ENCODE measurements around the gene PTPRN2. TPM values are rescaled to one million over a fixed set of nuclear protein-coding genes. Genes with fewer than 3 reads are reported as not detected.

PTPRN2 gene
- polyA plus RNA-seq, 4 donors: 1.6 to 11.7 (median 4.0) TPM

DNA sequence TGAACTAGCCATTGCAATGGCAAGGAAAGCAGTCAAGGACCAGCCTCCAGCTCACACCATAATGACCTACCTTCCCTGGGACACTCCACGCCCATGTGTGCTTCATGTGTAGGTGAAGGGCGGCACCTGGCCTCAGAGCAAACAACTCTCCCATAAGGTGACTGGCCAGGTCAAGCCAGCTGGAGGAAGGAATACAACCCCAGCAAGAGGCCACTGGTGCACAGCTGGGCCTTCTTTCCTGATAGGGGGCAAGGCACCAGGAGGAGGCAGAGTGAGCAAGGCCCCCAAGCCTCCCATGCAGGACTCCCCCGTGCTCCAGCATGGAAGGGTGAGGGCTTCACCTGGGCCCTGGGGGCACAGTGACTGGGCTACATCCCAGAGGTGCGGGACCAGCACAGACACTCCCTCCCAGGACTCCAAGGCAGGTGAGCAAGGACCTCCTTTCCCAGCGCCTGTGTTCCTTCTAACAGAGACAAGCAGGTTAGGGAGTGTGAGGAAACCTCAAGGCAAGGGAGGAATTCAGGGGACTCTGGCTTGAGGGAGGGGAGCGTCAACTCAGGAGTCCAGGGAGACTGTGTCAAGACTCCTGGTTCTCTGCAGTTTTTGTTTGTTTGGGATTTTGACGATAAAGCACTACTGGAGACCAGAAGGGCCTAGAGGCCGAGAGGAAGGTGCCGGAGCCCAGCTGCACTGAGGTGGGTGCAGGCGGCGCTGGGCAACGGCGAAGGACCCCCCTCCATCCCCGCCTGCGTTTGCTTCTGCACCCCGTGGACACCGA lies 1.7 kb downstream of the PTPRN2 start:
- no peak for FAIRE-seq
- peaks cover 0 to 6% of the 10 kb centered on the region in 2 donors for H3K9me3 ChIP-seq (ENCODE audit: control insufficient read depth in 2 of 2, insufficient read depth in 1 of 2, low read depth in 1 of 2, low read length in 1 of 2)
- H3K4me3 ChIP-seq (ENCODE audit: low read depth in 1 of 3, low read length in 3 of 3): peak overlapping the region; percentile 11 to 18 (median 12)

DNA sequence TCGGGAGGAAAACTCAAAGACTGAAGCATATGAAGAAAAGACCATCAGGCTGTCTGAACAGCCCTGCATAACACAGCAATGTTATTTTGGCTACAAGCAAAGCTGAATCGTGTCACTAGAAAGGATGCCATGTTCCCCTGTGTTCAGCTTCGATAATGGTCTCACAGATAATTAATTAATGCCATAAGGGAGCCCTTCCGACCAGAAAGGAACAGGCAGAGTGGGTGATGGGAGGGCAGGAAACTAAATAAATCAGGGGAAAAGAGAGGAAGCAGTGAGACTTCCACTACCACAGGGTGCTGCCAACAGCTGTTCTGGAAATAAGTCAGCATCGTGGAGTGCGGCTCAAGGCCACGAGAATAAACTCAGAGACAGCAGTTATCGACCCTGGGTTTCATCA lies 3.2 kb downstream of the PTPRN2 start:
- H3K36me3 ChIP-seq (ENCODE audit: control insufficient read depth in 3 of 3, insufficient read depth in 2 of 3, low read depth in 1 of 3, low read length in 3 of 3): no peaks in the 10 kb centered on the region
- no peak overlapping the region for H3K27ac ChIP-seq (ENCODE audit: low read depth in 1 of 3, low read length in 2 of 3)
- FAIRE-seq (no peak), DNase-seq (no peak)
- peaks cover 0 to 14% (median 3%) of the 10 kb centered on the region in 3 donors for H3K4me1 ChIP-seq (ENCODE audit: control insufficient read depth in 3 of 3, insufficient read depth in 2 of 3, low read depth in 1 of 3, low read length in 2 of 3)
- WGBS, 3 donors: 54 to 89% (median 81%) methylated on average over 8 of the region's 8 CpGs
- no peak overlapping the region for H3K4me3 ChIP-seq (ENCODE audit: low read depth in 1 of 3, low read length in 3 of 3)
- peaks cover 3 to 37% (median 14%) of the 10 kb centered on the region in 3 donors for H3K27me3 ChIP-seq (ENCODE audit: control insufficient read depth in 3 of 3, insufficient read depth in 3 of 3, low read length in 3 of 3)
- H3K9me3 ChIP-seq (ENCODE audit: control insufficient read depth in 2 of 2, insufficient read depth in 1 of 2, low read depth in 1 of 2, low read length in 1 of 2): peaks cover 0 to 19% of the 10 kb centered on the region in 2 donors

More for the DNA sequence above, 1.7 kb downstream of the PTPRN2 start:
- H3K27me3 ChIP-seq (ENCODE audit: control insufficient read depth in 3 of 3, insufficient read depth in 3 of 3, low read length in 3 of 3): peaks cover 3 to 41% (median 14%) of the 10 kb centered on the region in 3 donors
- 50 to 60% (median 52%) methylated on average over 17 of the region's 17 CpGs for WGBS, 3 donors
- peaks cover 0 to 14% (median 3%) of the 10 kb centered on the region in 3 donors for H3K4me1 ChIP-seq (ENCODE audit: control insufficient read depth in 3 of 3, insufficient read depth in 2 of 3, low read depth in 1 of 3, low read length in 2 of 3)
- DNase-seq: peak in 1 of 2 donors; percentile 28
- H3K36me3 ChIP-seq (ENCODE audit: control insufficient read depth in 3 of 3, insufficient read depth in 2 of 3, low read depth in 1 of 3, low read length in 3 of 3): no peaks in the 10 kb centered on the region
- H3K27ac ChIP-seq (ENCODE audit: low read depth in 1 of 3, low read length in 2 of 3): peak overlapping the region in 2 of 3 donors; percentile 15 to 22

GRCh38 chr7:158583810-158584209 lies 3.8 kb downstream of the PTPRN2 start:
- no peaks in the 10 kb centered on the region for H3K36me3 ChIP-seq (ENCODE audit: control insufficient read depth in 3 of 3, insufficient read depth in 2 of 3, low read depth in 1 of 3, low read length in 3 of 3)
- H3K9me3 ChIP-seq (ENCODE audit: control insufficient read depth in 2 of 2, insufficient read depth in 1 of 2, low read depth in 1 of 2, low read length in 1 of 2): peaks cover 0 to 21% of the 10 kb centered on the region in 2 donors
- H3K4me1 ChIP-seq (ENCODE audit: control insufficient read depth in 3 of 3, insufficient read depth in 2 of 3, low read depth in 1 of 3, low read length in 2 of 3): peaks cover 0 to 14% (median 3%) of the 10 kb centered on the region in 3 donors
- no peak overlapping the region for H3K4me3 ChIP-seq (ENCODE audit: low read depth in 1 of 3, low read length in 3 of 3)
- DNase-seq: no peak
- H3K27me3 ChIP-seq (ENCODE audit: control insufficient read depth in 3 of 3, insufficient read depth in 3 of 3, low read length in 3 of 3): peaks cover 3 to 31% (median 14%) of the 10 kb centered on the region in 3 donors
- no peak for FAIRE-seq
- H3K27ac ChIP-seq (ENCODE audit: low read depth in 1 of 3, low read length in 2 of 3): no peak overlapping the region
- 68 to 86% (median 77%) methylated on average over 6 of the region's 6 CpGs for WGBS, 3 donors

- Histone ChIP-seq H3K36me3 (ENCODE audit: control insufficient read depth in 3 of 3, insufficient read depth in 2 of 3, low read depth in 1 of 3, low read length in 3 of 3) (no peaks in the 10 kb centered on the region), H3K27ac (ENCODE audit: low read depth in 1 of 3, low read length in 2 of 3) (no peak overlapping the region), H3K9me3 (ENCODE audit: control insufficient read depth in 2 of 2, insufficient read depth in 1 of 2, low read depth in 1 of 2, low read length in 1 of 2) (peaks cover 0 to 22% of the 10 kb centered on the region in 2 donors), H3K4me1 (ENCODE audit: control insufficient read depth in 3 of 3, insufficient read depth in 2 of 3, low read depth in 1 of 3, low read length in 2 of 3) (peaks cover 0 to 14% (median 3%) of the 10 kb centered on the region in 3 donors), H3K27me3 (ENCODE audit: control insufficient read depth in 3 of 3, insufficient read depth in 3 of 3, low read length in 3 of 3) (peaks cover 3 to 24% (median 14%) of the 10 kb centered on the region in 3 donors), H3K4me3 (ENCODE audit: low read depth in 1 of 3, low read length in 3 of 3) (no peak overlapping the region)
- 68 to 78% (median 68%) methylated on average over 5 of the region's 5 CpGs for WGBS, 3 donors
- FAIRE-seq (no peak), DNase-seq (no peak)
Observed at GRCh38 chr7:158583143-158583542, 4.5 kb downstream of the PTPRN2 start.

DNA sequence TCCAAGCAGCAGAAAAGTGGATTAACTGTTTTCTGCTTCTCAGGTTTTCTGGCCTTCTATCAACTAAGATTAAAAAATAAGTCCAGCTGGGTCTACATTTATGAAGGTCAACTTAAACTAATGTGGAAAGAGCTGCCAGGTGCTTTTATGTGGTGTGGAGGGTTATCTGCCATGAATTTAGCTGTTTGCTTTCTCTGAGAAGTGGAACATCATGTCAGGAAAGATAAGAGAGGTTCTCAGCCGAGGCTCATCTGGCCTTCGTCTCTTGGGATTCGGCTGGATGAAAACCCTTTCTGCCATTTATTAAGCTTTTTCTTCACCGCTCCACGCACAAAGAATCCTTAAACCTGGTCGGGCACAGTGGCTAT lies 5.5 kb downstream of the PTPRN2 start:
- H3K4me1 ChIP-seq (ENCODE audit: control insufficient read depth in 3 of 3, insufficient read depth in 2 of 3, low read depth in 1 of 3, low read length in 2 of 3): peaks cover 0 to 14% (median under 1%) of the 10 kb centered on the region in 3 donors
- H3K4me3 ChIP-seq (ENCODE audit: low read depth in 1 of 3, low read length in 3 of 3): no peak overlapping the region
- DNase-seq (no peak), FAIRE-seq (no peak)
- peaks cover 0 to 22% of the 10 kb centered on the region in 2 donors for H3K9me3 ChIP-seq (ENCODE audit: control insufficient read depth in 2 of 2, insufficient read depth in 1 of 2, low read depth in 1 of 2, low read length in 1 of 2)
- peaks cover 3 to 23% (median 14%) of the 10 kb centered on the region in 3 donors for H3K27me3 ChIP-seq (ENCODE audit: control insufficient read depth in 3 of 3, insufficient read depth in 3 of 3, low read length in 3 of 3)
- H3K36me3 ChIP-seq (ENCODE audit: control insufficient read depth in 3 of 3, insufficient read depth in 2 of 3, low read depth in 1 of 3, low read length in 3 of 3): peaks cover 0 to 2% (median 0%) of the 10 kb centered on the region in 3 donors
- WGBS, 3 donors: 15 to 65% (median 39%) methylated on average over 6 of the region's 6 CpGs
- H3K27ac ChIP-seq (ENCODE audit: low read depth in 1 of 3, low read length in 2 of 3): peak overlapping the region in 2 of 3 donors; percentile 68 to 73

- H3K9me3 ChIP-seq (ENCODE audit: control insufficient read depth in 2 of 2, insufficient read depth in 1 of 2, low read depth in 1 of 2, low read length in 1 of 2): peaks cover 0 to 22% of the 10 kb centered on the region in 2 donors
- H3K4me1 ChIP-seq (ENCODE audit: control insufficient read depth in 3 of 3, insufficient read depth in 2 of 3, low read depth in 1 of 3, low read length in 2 of 3): peaks cover 0 to 14% (median 0%) of the 10 kb centered on the region in 3 donors
- H3K36me3 ChIP-seq (ENCODE audit: control insufficient read depth in 3 of 3, insufficient read depth in 2 of 3, low read depth in 1 of 3, low read length in 3 of 3): peaks cover 0 to 2% (median 0%) of the 10 kb centered on the region in 3 donors
- H3K27me3 ChIP-seq (ENCODE audit: control insufficient read depth in 3 of 3, insufficient read depth in 3 of 3, low read length in 3 of 3): peaks cover 2 to 23% (median 14%) of the 10 kb centered on the region in 3 donors
- WGBS, 3 donors: 18 to 51% (median 35%) methylated on average over 7 of the region's 7 CpGs
- FAIRE-seq (no peak), DNase-seq (peak; percentile 78 to 86)
- H3K4me3 ChIP-seq (ENCODE audit: low read depth in 1 of 3, low read length in 3 of 3): no peak overlapping the region
- peak overlapping the region in 2 of 3 donors; percentile 72 to 81 for H3K27ac ChIP-seq (ENCODE audit: low read depth in 1 of 3, low read length in 2 of 3)
Observed at GRCh38 chr7:158581440-158582088, 6.1 kb downstream of the PTPRN2 start.

DNA sequence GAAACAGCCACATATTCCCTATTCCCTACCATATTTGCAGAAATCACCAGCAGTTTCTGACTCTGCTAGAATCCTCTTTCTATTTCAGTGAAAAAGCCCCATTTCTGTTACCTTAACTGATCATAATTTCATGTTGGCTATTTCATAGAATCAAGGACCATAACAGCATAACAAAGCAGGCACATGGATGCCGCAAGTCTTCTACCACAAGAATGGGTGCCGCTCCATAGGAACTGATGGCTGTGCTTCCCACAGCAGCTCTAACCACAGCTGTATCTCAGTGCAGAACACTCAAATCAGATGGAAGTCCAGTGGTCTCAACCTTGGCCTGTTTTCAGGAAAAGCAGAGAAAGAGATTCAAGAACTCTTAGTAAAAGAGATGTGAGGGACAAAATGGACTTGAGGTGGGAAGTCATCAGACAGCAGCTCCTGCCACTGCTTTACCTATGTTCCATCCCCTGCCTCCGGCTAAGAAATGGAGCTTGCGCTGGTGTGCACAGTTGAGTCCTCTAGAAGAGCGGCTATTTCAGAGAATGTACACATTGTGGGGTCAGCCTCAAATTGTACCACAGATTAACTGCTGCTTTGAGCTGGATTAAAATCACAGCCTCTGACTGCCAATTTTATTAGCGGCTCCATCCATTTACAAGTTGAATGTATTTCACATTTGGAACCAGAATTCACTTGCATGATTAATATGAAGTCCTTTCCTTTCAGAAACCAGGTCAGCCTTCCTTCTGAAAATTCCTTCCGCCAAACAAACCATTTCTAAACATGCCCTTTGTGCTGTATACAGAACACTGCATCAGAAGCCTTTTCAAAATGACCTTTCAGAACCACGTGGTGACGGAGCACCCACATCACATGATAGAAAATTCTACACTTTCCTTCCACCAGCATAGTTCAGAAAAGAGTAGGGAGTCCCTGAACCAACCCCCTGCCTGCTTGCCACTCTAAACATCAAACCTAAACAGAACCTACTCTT lies 7.7 kb downstream of the PTPRN2 start:
- Histone ChIP-seq H3K27me3 (ENCODE audit: control insufficient read depth in 3 of 3, insufficient read depth in 3 of 3, low read length in 3 of 3) (peaks cover 0 to 10% (median 7%) of the 10 kb centered on the region in 3 donors), H3K9me3 (ENCODE audit: control insufficient read depth in 2 of 2, insufficient read depth in 1 of 2, low read depth in 1 of 2, low read length in 1 of 2) (peaks cover 0 to 22% of the 10 kb centered on the region in 2 donors), H3K27ac (ENCODE audit: low read depth in 1 of 3, low read length in 2 of 3) (no peak overlapping the region), H3K4me1 (ENCODE audit: control insufficient read depth in 3 of 3, insufficient read depth in 2 of 3, low read depth in 1 of 3, low read length in 2 of 3) (peaks cover 0 to 14% (median 0%) of the 10 kb centered on the region in 3 donors), H3K4me3 (ENCODE audit: low read depth in 1 of 3, low read length in 3 of 3) (no peak overlapping the region), H3K36me3 (ENCODE audit: control insufficient read depth in 3 of 3, insufficient read depth in 2 of 3, low read depth in 1 of 3, low read length in 3 of 3) (peaks cover 0 to 2% (median 0%) of the 10 kb centered on the region in 3 donors)
- DNase-seq (no peak), FAIRE-seq (no peak)
- WGBS, 3 donors: 84 to 94% (median 87%) methylated on average over 9 of the region's 9 CpGs
